GM12878 (cell line): ENCODE results near the gene TMEM178A. TPM values are rescaled to one million over a fixed set of nuclear protein-coding genes. Genes with fewer than 3 reads are reported as not detected.

Experiments used
- ATAC-seq: fragments of 200-7000 bp; cut with Tn5 transposase; 3 replicates; pipeline ENCODE4 v1.9.1; 2020; ENCODE audit warnings: mild to moderate bottlenecking, moderate library complexity
- BruUV-seq: library from RNA; stranded (reverse); fragments of 400-500 nt; replicated peaks from 2 replicates; lab custom pipeline; 2021; lab: Mats Ljungman, UMichigan
- CTCF ChIA-PET: fragments of 300-600 bp; sonication (Branson Sonifier 250); formaldehyde crosslinking; extraction: SDS; loops from one replicate; lab custom pipeline; 2021; ENCODE audit warnings: inconsistent platforms; lab: Yijun Ruan, JAX
- POLR2A ChIA-PET: fragments of 350-600 bp; formaldehyde crosslinking; extraction: SDS; loops from one replicate; lab custom pipeline; 2021; ENCODE audit warnings: inconsistent platforms; lab: Charles Lee
- RAD21 ChIA-PET: fragments of 300-600 bp; sonication (Branson Sonifier 250); formaldehyde crosslinking; loops from one replicate; lab custom pipeline; 2023; ENCODE audit warnings: antibody characterized with exemption; ENCODE audit not compliant: unreplicated experiment; lab: Charles Lee
- SMC1A ChIA-PET: fragments of 300-600 bp; sonication (Branson Sonifier 250); formaldehyde crosslinking; loops from one replicate; lab custom pipeline; 2023; ENCODE audit not compliant: unreplicated experiment, uncharacterized antibody; lab: Charles Lee
- DNase-seq: peaks from one replicate; pipeline ENCODE4 v3.0.0-alpha.2; 2011; ENCODE audit warnings: low read depth, low spot score
- FAIRE-seq: peaks from 3 replicates; lab custom pipeline; 2011; peaks lifted over from hg19 to GRCh38; lab: Jason Lieb, UNC
- H2AFZ ChIP-seq: 2 replicates; pipeline ENCODE4 v1.6.0; 2011; ENCODE audit warnings: low read depth, low read length, control low read depth; ENCODE audit not compliant: control insufficient read depth
- H3K27ac ChIP-seq: 2 replicates; pipeline ENCODE4 v1.5.1; 2011; ENCODE audit warnings: control low read depth; ENCODE audit not compliant: control insufficient read depth, insufficient read depth
- H3K27me3 ChIP-seq, 2 experiments: replicated peaks in 1 of 2; 2 replicates each; pipeline versions ENCODE4 v1.6.0 to v1.6.1; 2011; ENCODE audit warnings: low read length in 1 of 2; ENCODE audit not compliant: control insufficient read depth in 2 of 2, insufficient read depth in 2 of 2
- H3K36me3 ChIP-seq, 2 experiments: 2 replicates each; pipeline ENCODE4 v1.5.1; 2011; ENCODE audit warnings: low read length in 1 of 2; ENCODE audit not compliant: control insufficient read depth in 2 of 2, insufficient read depth in 2 of 2
- H3K4me1 ChIP-seq: 2 replicates; pipeline ENCODE4 v1.6.1; 2011; ENCODE audit warnings: mild to moderate bottlenecking, low read length, moderate library complexity, mixed read lengths; ENCODE audit not compliant: control insufficient read depth, insufficient read depth
- H3K4me2 ChIP-seq: 2 replicates; pipeline ENCODE4 v1.6.0; 2011; ENCODE audit warnings: control low read depth; ENCODE audit not compliant: control insufficient read depth, insufficient read depth
- H3K4me3 ChIP-seq: fragments of 200-600 bp; sonication (generic); 2 replicates; pipeline ENCODE4 v1.5.1; 2016
- H3K79me2 ChIP-seq: 2 replicates; pipeline ENCODE4 v1.6.0; 2011; ENCODE audit warnings: low read length; ENCODE audit not compliant: control insufficient read depth, insufficient read depth
- H3K9ac ChIP-seq: 2 replicates; pipeline ENCODE4 v1.8.0; 2011; ENCODE audit warnings: low read length, control low read depth, mixed read lengths; ENCODE audit not compliant: control insufficient read depth, insufficient read depth
- H3K9me3 ChIP-seq: replicated peaks from 3 replicates; pipeline ENCODE4 v1.5.1; 2011; ENCODE audit warnings: mild to moderate bottlenecking, low read length; ENCODE audit not compliant: control insufficient read depth, insufficient read depth
- H4K20me1 ChIP-seq: 2 replicates; pipeline ENCODE4 v1.6.0; 2011; ENCODE audit not compliant: control insufficient read depth, insufficient read depth
- CREM ChIP-seq: IDR thresholded peaks from 2 replicates; pipeline ENCODE4 v1.6.1; 2014; ENCODE audit warnings: antibody characterized with exemption, low read depth
- DPF2 ChIP-seq: fragments of 450-650 bp; IDR thresholded peaks from 2 replicates; pipeline ENCODE4 v1.6.1; 2017; ENCODE audit warnings: mild to moderate bottlenecking
- EED ChIP-seq: sonication (generic); IDR thresholded peaks from 2 replicates; pipeline ENCODE4 v1.6.1; 2016; ENCODE audit warnings: antibody characterized with exemption, low read depth
- ESRRA ChIP-seq: IDR thresholded peaks from 2 replicates; pipeline ENCODE4 v1.6.1; 2012; ENCODE audit warnings: mild to moderate bottlenecking, low read length, improper control_type of control experiment
- GABPA ChIP-seq: IDR thresholded peaks from 2 replicates; pipeline ENCODE4 v1.6.1; 2014; ENCODE audit warnings: antibody characterized with exemption, low read depth, mild to moderate bottlenecking, inconsistent platforms
- HDAC2 ChIP-seq: fragments of 200-600 bp; sonication (generic); IDR thresholded peaks from 2 replicates; pipeline ENCODE4 v1.6.1; 2017
- IKZF1 ChIP-seq: fragments of 450-650 bp; conservative IDR thresholded peaks from 2 replicates; pipeline ENCODE4 v1.6.1; 2017; ENCODE audit warnings: antibody characterized with exemption, mild to moderate bottlenecking
- KDM1A ChIP-seq: fragments of 200-600 bp; sonication (generic); IDR thresholded peaks from 2 replicates; pipeline ENCODE4 v1.6.1; 2016; ENCODE audit warnings: borderline replicate concordance
- KLF5 ChIP-seq: fragments of 450-650 bp; IDR thresholded peaks from 2 replicates; pipeline ENCODE4 v1.6.1; 2014; ENCODE audit warnings: mild to moderate bottlenecking; ENCODE audit not compliant: partially characterized antibody
- NBN ChIP-seq: fragments of 450-650 bp; IDR thresholded peaks from 2 replicates; pipeline ENCODE4 v1.6.1; 2016
- NR2C1 ChIP-seq: fragments of 450-650 bp; IDR thresholded peaks from 2 replicates; pipeline ENCODE4 v1.6.1; 2017; ENCODE audit warnings: antibody characterized with exemption, mild to moderate bottlenecking, moderate library complexity
- NR2F1 ChIP-seq: fragments of 450-650 bp; conservative IDR thresholded peaks from 2 replicates; pipeline ENCODE4 v1.6.1; 2017; ENCODE audit warnings: mild to moderate bottlenecking
- SIN3A ChIP-seq: IDR thresholded peaks from 2 replicates; pipeline ENCODE4 v1.6.1; 2012; ENCODE audit warnings: low read depth, low read length, improper control_type of control experiment
- TBL1XR1 ChIP-seq: IDR thresholded peaks from 2 replicates; pipeline ENCODE4 v1.6.1; 2012; ENCODE audit warnings: low read depth, low read length, improper control_type of control experiment
- ZBED1 ChIP-seq: IDR thresholded peaks from 2 replicates; pipeline ENCODE4 v1.6.1; 2016; ENCODE audit warnings: borderline replicate concordance
- ZNF207 ChIP-seq: fragments of 450-650 bp; IDR thresholded peaks from 2 replicates; pipeline ENCODE4 v1.6.1; 2014; ENCODE audit warnings: antibody characterized with exemption, mild to moderate bottlenecking, borderline replicate concordance
- WGBS: methylation state at CpG from one replicate; pipeline ENCODE4 v1.1.6; 2016; ENCODE audit warnings: low lambda C conversion rate; ENCODE audit not compliant: insufficient replicate concordance, insufficient coverage; ENCODE audit errors: missing lambda C conversion rate; 5-methylcytosine and 5-hydroxymethylcytosine counted together
- in situ Hi-C: fragments of 300-500 bp; cut with MboI; formaldehyde crosslinking; loops from 9 replicates; pipeline ENCODE4 v1.14.3; 2018; ENCODE audit warnings: mixed read lengths
- intact Hi-C: fragments of 100-400 bp; cut with micrococcal nuclease; formaldehyde crosslinking; loops from one replicate; pipeline ENCODE4 v1.14.2; 2022; ENCODE audit not compliant: unreplicated experiment
- polyA plus RNA-seq, 11 experiments: library from polyadenylated mRNA; depleted of rRNA in 4 of 11; unstranded in 6 of 11; stranded (reverse) in 5 of 11; fragments of >200 nt; fragmentation: Nextera tagmentation in 4 of 11; fragmentation: Illumina TruSeq in 1 of 11; extraction: Ambion mirVana in 4 of 11; extraction: Trizol in 1 of 11; gene quantifications; 1 replicate in 1 of 11; 2 replicates in 10 of 11; pipeline versions ENCODE4 v1.2.1 to v1.2.3, GENCODE V29; 2011 to 2016; ENCODE audit warnings: inconsistent platforms in 2 of 11, missing spikeins in 2 of 11, low read depth in 1 of 11
- total RNA-seq, 4 experiments: library from RNA; depleted of rRNA in 3 of 4; stranded (reverse); fragments of >200 nt in 3 of 4; fragmentation: Illumina TruSeq in 1 of 4; extraction: Trizol in 1 of 4; gene quantifications; 2 replicates each; pipeline versions ENCODE4 v1.2.1 to v1.2.3, GENCODE V29; 2013 to 2021
- TF ChIP-seq, protein P1 (sequence below), 3 experiments: IDR thresholded peaks in 2 of 3; conservative IDR thresholded peaks in 1 of 3; 2 replicates each; pipeline ENCODE4 v1.5.1; 2011; ENCODE audit warnings: low read depth in 3 of 3, low read length in 3 of 3, mild to moderate bottlenecking in 3 of 3, control low read depth in 2 of 3, moderate library complexity in 2 of 3, inconsistent platforms in 1 of 3, mixed read lengths in 1 of 3; ENCODE audit not compliant: control insufficient read depth in 2 of 3, insufficient read depth in 1 of 3; ENCODE audit errors: extremely low read depth in 1 of 3
- TF ChIP-seq, protein P2 (sequence below): fragments of 450-650 bp; IDR thresholded peaks from 2 replicates; pipeline ENCODE4 v1.6.1; 2018; ENCODE audit warnings: borderline replicate concordance, mild to moderate bottlenecking; ENCODE audit not compliant: partially characterized antibody

TMEM178A gene
- total and polyA plus RNA-seq, 10 of the 15 experiments (the other 5 are each of a cell fraction or from before 2014, with no cell fraction given), result not detected

DNA sequence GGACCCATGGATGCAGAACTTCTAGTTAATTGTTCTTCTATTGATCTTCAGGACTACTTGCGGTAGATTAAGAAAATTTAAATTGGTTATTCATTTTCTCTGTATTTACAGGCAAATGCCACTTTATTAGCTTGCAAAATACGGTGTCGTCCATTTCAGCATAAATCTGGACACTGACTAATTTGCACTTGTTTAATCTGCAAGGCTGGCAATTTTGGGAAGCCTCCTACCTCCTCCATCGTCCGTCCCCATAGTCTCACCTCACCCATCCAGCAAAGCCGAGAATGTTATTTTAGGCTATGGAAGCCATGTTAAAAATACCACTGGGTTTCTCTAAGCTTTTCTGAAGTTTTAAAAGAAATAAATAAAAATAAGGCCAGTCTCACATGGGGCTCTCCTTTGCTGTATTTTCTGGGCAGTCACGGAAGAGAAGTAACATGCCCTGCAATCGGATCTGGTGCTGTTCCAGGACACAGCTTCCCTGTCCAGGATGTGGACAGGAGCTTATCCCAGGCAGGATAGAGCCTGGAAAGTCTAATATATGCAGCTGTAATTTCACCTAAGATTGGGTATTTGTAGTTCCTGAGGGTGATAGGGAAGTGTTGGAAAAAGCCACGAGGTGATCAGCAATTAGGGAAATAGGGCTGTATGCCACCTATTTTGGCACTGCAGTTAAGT, 17.4 kb downstream of the TMEM178A start:
- no peaks in the 10 kb centered on the region for H3K79me2 ChIP-seq
- H3K36me3 ChIP-seq, result no peaks in the 10 kb centered on the region
- H4K20me1 ChIP-seq, result no peaks in the 10 kb centered on the region
- BruUV-seq, result no TSS peak
- no peak overlapping the region for H3K4me2 ChIP-seq
- no peak overlapping the region for H3K4me3 ChIP-seq
- no peak overlapping the region for H2AFZ ChIP-seq
- no peak overlapping the region for H3K9ac ChIP-seq
- intact Hi-C loops (no loop called here), in situ Hi-C loops (no loop called here)
- DNase-seq (no peak), FAIRE-seq (no peak), ATAC-seq (no peak)
- CTCF ChIA-PET, result no interaction called here
- WGBS, result 38% methylated on average over 9 of the region's 9 CpGs
- POLR2A ChIA-PET, result no interaction called here
- H3K9me3 ChIP-seq, result no peaks in the 10 kb centered on the region
- SMC1A ChIA-PET, result interaction anchor here (1.0 kb wide), 1 partner anchor 15 kb away, joined by 5 read pairs; no protein-coding TSS in a partner anchor
- H3K27ac ChIP-seq, result no peak overlapping the region
- H3K4me1 ChIP-seq, result no peaks in the 10 kb centered on the region
- TF ChIP-seq ZBED1, result no peak
- TF ChIP-seq IKZF1, result no peak
- TF ChIP-seq HDAC2, result no peak
- no peak for TF ChIP-seq EED
- TF ChIP-seq NBN, result no peak
- TF ChIP-seq, protein P1, sequence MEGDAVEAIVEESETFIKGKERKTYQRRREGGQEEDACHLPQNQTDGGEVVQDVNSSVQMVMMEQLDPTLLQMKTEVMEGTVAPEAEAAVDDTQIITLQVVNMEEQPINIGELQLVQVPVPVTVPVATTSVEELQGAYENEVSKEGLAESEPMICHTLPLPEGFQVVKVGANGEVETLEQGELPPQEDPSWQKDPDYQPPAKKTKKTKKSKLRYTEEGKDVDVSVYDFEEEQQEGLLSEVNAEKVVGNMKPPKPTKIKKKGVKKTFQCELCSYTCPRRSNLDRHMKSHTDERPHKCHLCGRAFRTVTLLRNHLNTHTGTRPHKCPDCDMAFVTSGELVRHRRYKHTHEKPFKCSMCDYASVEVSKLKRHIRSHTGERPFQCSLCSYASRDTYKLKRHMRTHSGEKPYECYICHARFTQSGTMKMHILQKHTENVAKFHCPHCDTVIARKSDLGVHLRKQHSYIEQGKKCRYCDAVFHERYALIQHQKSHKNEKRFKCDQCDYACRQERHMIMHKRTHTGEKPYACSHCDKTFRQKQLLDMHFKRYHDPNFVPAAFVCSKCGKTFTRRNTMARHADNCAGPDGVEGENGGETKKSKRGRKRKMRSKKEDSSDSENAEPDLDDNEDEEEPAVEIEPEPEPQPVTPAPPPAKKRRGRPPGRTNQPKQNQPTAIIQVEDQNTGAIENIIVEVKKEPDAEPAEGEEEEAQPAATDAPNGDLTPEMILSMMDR (IDR thresholded peaks at IDR 0.05 in 2 of 3, conservative IDR thresholded peaks at IDR 0.05 in 1 of 3; ENCODE audit: control insufficient read depth in 2 of 3, extremely low read depth in 1 of 3, insufficient read depth in 1 of 3, low read depth in 3 of 3, low read length in 3 of 3), result no peak
- no peak for TF ChIP-seq NR2C1
- TF ChIP-seq CREM, result no peak
- TF ChIP-seq ZNF207, result no peak
- no peak for TF ChIP-seq GABPA
- no peak for TF ChIP-seq SIN3A
- no peak for TF ChIP-seq ESRRA
- no peak for TF ChIP-seq TBL1XR1
- TF ChIP-seq, protein P2, sequence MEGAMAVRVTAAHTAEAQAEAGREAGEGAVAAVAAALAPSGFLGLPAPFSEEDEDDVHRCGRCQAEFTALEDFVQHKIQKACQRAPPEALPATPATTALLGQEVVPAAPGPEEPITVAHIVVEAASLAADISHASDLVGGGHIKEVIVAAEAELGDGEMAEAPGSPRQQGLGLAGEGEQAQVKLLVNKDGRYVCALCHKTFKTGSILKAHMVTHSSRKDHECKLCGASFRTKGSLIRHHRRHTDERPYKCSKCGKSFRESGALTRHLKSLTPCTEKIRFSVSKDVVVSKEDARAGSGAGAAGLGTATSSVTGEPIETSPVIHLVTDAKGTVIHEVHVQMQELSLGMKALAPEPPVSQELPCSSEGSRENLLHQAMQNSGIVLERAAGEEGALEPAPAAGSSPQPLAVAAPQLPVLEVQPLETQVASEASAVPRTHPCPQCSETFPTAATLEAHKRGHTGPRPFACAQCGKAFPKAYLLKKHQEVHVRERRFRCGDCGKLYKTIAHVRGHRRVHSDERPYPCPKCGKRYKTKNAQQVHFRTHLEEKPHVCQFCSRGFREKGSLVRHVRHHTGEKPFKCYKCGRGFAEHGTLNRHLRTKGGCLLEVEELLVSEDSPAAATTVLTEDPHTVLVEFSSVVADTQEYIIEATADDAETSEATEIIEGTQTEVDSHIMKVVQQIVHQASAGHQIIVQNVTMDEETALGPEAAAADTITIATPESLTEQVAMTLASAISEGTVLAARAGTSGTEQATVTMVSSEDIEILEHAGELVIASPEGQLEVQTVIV, result no peak
- no peak for TF ChIP-seq NR2F1
- no peak for TF ChIP-seq KLF5
- TF ChIP-seq KDM1A, result no peak
- TF ChIP-seq DPF2, result no peak
- H3K27me3 ChIP-seq, result no peaks in the 10 kb centered on the region; a peak in 1 of 4 replicates
- RAD21 ChIA-PET, result no interaction called here
